ENCODE data around the gene ALG1. TPM values are rescaled to one million over a fixed set of nuclear protein-coding genes. Genes with fewer than 3 reads are reported as not detected.
"Not testable (repeated sequence)": the region's sequence is repeated elsewhere in the genome, so short reads cannot be mapped to it uniquely, and the experiment has no call there.

The ALG1 gene
- total RNA-seq, 1 experiment from 2014 or later, result 36.2 TPM

- Mint-ChIP-seq H3K36me3 (ENCODE audit: insufficient read depth in 1 of 3, low read depth in 3 of 3) (no peaks in the 10 kb centered on the region), H3K4me1 (peaks cover 4 to 9% of the 10 kb centered on the region in 2 experiments; a peak in 3 of 4 replicates), H3K27me3 (ENCODE audit: low read depth) (peaks cover 6% of the 10 kb centered on the region), H3K27ac (no peak overlapping the region), H3K4me3 (no peak overlapping the region), H3K9me3 (no peaks in the 10 kb centered on the region)
- Histone ChIP-seq H2BK120ac (ENCODE audit: low read depth, low read length, poor library complexity, severe bottlenecking) (no peak overlapping the region), H2AFZ (ENCODE audit: low read length) (no peak overlapping the region), H3K79me2 (ENCODE audit: insufficient read depth, low read length) (no peaks in the 10 kb centered on the region), H3K4ac (ENCODE audit: low read depth, low read length) (no peak overlapping the region), H4K20me1 (ENCODE audit: control insufficient read depth, insufficient read depth, insufficient read length) (no peaks in the 10 kb centered on the region), H2BK12ac (ENCODE audit: insufficient read length, low read depth, low read length) (no peak overlapping the region), H3K9ac (ENCODE audit: extremely low read depth, insufficient read length, low read length) (no peak overlapping the region), H3K27me3 (ENCODE audit: insufficient read depth, low read length) (no peaks in the 10 kb centered on the region), H3K23ac (ENCODE audit: insufficient read length, low read depth, low read length) (no peak overlapping the region), H3K18ac (ENCODE audit: insufficient read length, low read depth, low read length) (no peak overlapping the region), H3K27ac (ENCODE audit: insufficient read length, low read depth, low read length) (no peak overlapping the region), H4K8ac (replicated peaks; ENCODE audit: insufficient read length, low read depth, low read length) (no peak overlapping the region), H3K23me2 (ENCODE audit: insufficient read length, low read depth, low read length, poor library complexity, severe bottlenecking) (no peaks in the 10 kb centered on the region), H4K5ac (ENCODE audit: insufficient read length, low read depth, low read length) (no peak overlapping the region), H2BK15ac (ENCODE audit: low read depth, low read length) (no peak overlapping the region; the same call in 1 of the 2 replicates), H3K9me3 (ENCODE audit: control insufficient read depth, low read depth, low read length) (no peaks in the 10 kb centered on the region), H3K4me1 (ENCODE audit: insufficient read depth, low read length) (no peaks in the 10 kb centered on the region), H3T11ph (ENCODE audit: low read length) (no peak overlapping the region), H3K14ac (ENCODE audit: insufficient read depth, low read length) (no peak overlapping the region; the same call in 1 of the 2 replicates), H2AK5ac (ENCODE audit: insufficient read length, low read length) (no peak overlapping the region), H2BK5ac (ENCODE audit: insufficient read length, low read length) (no peak overlapping the region), H3K4me2 (ENCODE audit: insufficient read depth, insufficient read length, low read length) (no peak overlapping the region), H2BK20ac (ENCODE audit: low read depth, low read length, poor library complexity, severe bottlenecking) (no peak overlapping the region), H3K56ac (ENCODE audit: insufficient read length, low read depth, low read length) (no peak overlapping the region), H3K79me1 (ENCODE audit: insufficient read depth, low read depth, low read length, poor library complexity, severe bottlenecking) (no peaks in the 10 kb centered on the region), H4K91ac (ENCODE audit: insufficient read length, low read depth, low read length) (no peak overlapping the region)
- TF ChIP-seq CTCF (conservative IDR thresholded peaks at IDR 0.05), result no peak
- DNase-seq, result no peak
- no CpG with 5 or more reads among the region's 8 CpGs for WGBS (ENCODE audit: extremely low coverage, insufficient read length, low lambda C conversion rate)
Measured at GRCh38 chr16:5044011-5044540, 27.6 kb upstream of the ALG1 start.

- not testable (repeated sequence) for H3K9me3 ChIP-seq (ENCODE audit: control insufficient read depth, low read depth, low read length); H4K91ac ChIP-seq (ENCODE audit: insufficient read length, low read depth, low read length); H2BK12ac ChIP-seq (ENCODE audit: insufficient read length, low read depth, low read length); H3K4me1 ChIP-seq (ENCODE audit: insufficient read depth, low read length); H2AK5ac ChIP-seq (ENCODE audit: insufficient read length, low read length); H3K4ac ChIP-seq (ENCODE audit: low read depth, low read length); H3K4me3 Mint-ChIP-seq; H3K23me2 ChIP-seq (ENCODE audit: insufficient read length, low read depth, low read length, poor library complexity, severe bottlenecking); H3K18ac ChIP-seq (ENCODE audit: insufficient read length, low read depth, low read length); H3K14ac ChIP-seq (ENCODE audit: insufficient read depth, low read length); H3K4me1 Mint-ChIP-seq; H3K56ac ChIP-seq (ENCODE audit: insufficient read length, low read depth, low read length); H3K36me3 Mint-ChIP-seq (ENCODE audit: insufficient read depth in 1 of 3, low read depth in 3 of 3); H3K79me1 ChIP-seq (ENCODE audit: insufficient read depth, low read depth, low read length, poor library complexity, severe bottlenecking); H3K27me3 ChIP-seq (ENCODE audit: insufficient read depth, low read length); H3K79me2 ChIP-seq (ENCODE audit: insufficient read depth, low read length); H2BK20ac ChIP-seq (ENCODE audit: low read depth, low read length, poor library complexity, severe bottlenecking); H3K27ac ChIP-seq (ENCODE audit: insufficient read length, low read depth, low read length); H4K5ac ChIP-seq (ENCODE audit: insufficient read length, low read depth, low read length); H3K23ac ChIP-seq (ENCODE audit: insufficient read length, low read depth, low read length); H3K9ac ChIP-seq (ENCODE audit: extremely low read depth, insufficient read length, low read length); H4K8ac ChIP-seq (replicated peaks; ENCODE audit: insufficient read length, low read depth, low read length); H2AFZ ChIP-seq (ENCODE audit: low read length); H2BK5ac ChIP-seq (ENCODE audit: insufficient read length, low read length); H3T11ph ChIP-seq (ENCODE audit: low read length); H3K27me3 Mint-ChIP-seq (ENCODE audit: low read depth); H2BK15ac ChIP-seq (ENCODE audit: low read depth, low read length); H2BK120ac ChIP-seq (ENCODE audit: low read depth, low read length, poor library complexity, severe bottlenecking); H3K9me3 Mint-ChIP-seq; H4K20me1 ChIP-seq (ENCODE audit: control insufficient read depth, insufficient read depth, insufficient read length); H3K27ac Mint-ChIP-seq; H3K4me2 ChIP-seq (ENCODE audit: insufficient read depth, insufficient read length, low read length); DNase-seq
- no CpG with 5 or more reads among the region's 11 CpGs for WGBS (ENCODE audit: extremely low coverage, insufficient read length, low lambda C conversion rate)
Measured at GRCh38 chr16:5044581-5044980, 27.1 kb upstream of the ALG1 start.
